SK-N-SH treated with all-trans-retinoic acid at 6 μM for 48 hours (cell line): ENCODE measurements around the gene CASP2.

Experiments used
- CREB5 ChIP-seq: fragments of 250-450 bp; sonication (Bioruptor Pico); IDR thresholded peaks from 2 replicates; pipeline ENCODE4 v1.5.1; 2020; ENCODE audit warnings: low read depth, mild to moderate bottlenecking, moderate library complexity
- ESRRG ChIP-seq: fragments of 250-450 bp; sonication (Bioruptor Pico); IDR thresholded peaks from 2 replicates; pipeline ENCODE4 v1.6.1; 2021; ENCODE audit warnings: mild to moderate bottlenecking
- TSHZ2 ChIP-seq: fragments of 250-450 bp; sonication (Bioruptor Pico); IDR thresholded peaks from 2 replicates; pipeline ENCODE4 v1.5.0; 2020; ENCODE audit warnings: mild to moderate bottlenecking, moderate library complexity
- ZFP3 ChIP-seq: fragments of 250-450 bp; sonication (Bioruptor Pico); IDR thresholded peaks from 2 replicates; pipeline ENCODE4 v1.5.0; 2020; ENCODE audit warnings: mild to moderate bottlenecking, moderate library complexity
- ZFP30 ChIP-seq: fragments of 450-650 bp; formaldehyde crosslinking; IDR thresholded peaks from 2 replicates; pipeline ENCODE4 v1.5.0; 2022; ENCODE audit warnings: mild to moderate bottlenecking, moderate library complexity

GRCh38 chr7:143308632-143309031 lies 20.5 kb downstream of the CASP2 start:
- TF ChIP-seq TSHZ2 (CRISPR knock-in tag) (no peak), ZFP3 (no peak), ESRRG (CRISPR knock-in tag) (no peak), CREB5 (CRISPR knock-in tag) (no peak), ZFP30 (no peak)
